Measurements from ENCODE around the gene TEC.

GRCh38 chr4:48102303-48102702 is 167.3 kb downstream of the TEC start:
- TF ChIP-seq CTCF (IDR thresholded peaks at IDR 0.05; ENCODE audit: low read length) (peak; percentile 24), EZH2 (optimal IDR thresholded peaks at IDR 0.05; ENCODE audit: low read depth, low read length) (no peak)

Measured in MM.1S (cell line).